WERI-Rb-1 (cell line): ENCODE results near the gene CENATAC.

ENCODE experiments used
- DNase-seq: peaks from one replicate; pipeline ENCODE4 v3.0.0-alpha.2; 2020
- H3K27ac ChIP-seq: fragments of 250-450 bp; sonication (Bioruptor Pico); 2 replicates; pipeline ENCODE4 v1.5.1; 2020; ENCODE audit warnings: mild to moderate bottlenecking, moderate library complexity
- H3K27me3 ChIP-seq: fragments of 250-450 bp; sonication (Bioruptor Pico); 2 replicates; pipeline ENCODE4 v1.5.1; 2021; ENCODE audit warnings: mild to moderate bottlenecking, low read depth, moderate library complexity; ENCODE audit not compliant: insufficient read depth, severe bottlenecking
- H3K36me3 ChIP-seq: fragments of 250-450 bp; sonication (Bioruptor Pico); 2 replicates; pipeline ENCODE4 v1.5.1; 2020; ENCODE audit warnings: mild to moderate bottlenecking, moderate library complexity
- H3K4me3 ChIP-seq: 2 replicates; pipeline ENCODE4 v1.5.1; 2011; ENCODE audit warnings: low read depth, mild to moderate bottlenecking, control low read depth, low read length
- H3K9me3 ChIP-seq: fragments of 250-450 bp; sonication (Bioruptor Pico); 2 replicates; pipeline ENCODE4 v1.5.1; 2021; ENCODE audit warnings: mild to moderate bottlenecking, moderate library complexity; ENCODE audit not compliant: severe bottlenecking
- TF ChIP-seq, protein P1 (sequence below): IDR thresholded peaks from 2 replicates; pipeline ENCODE4 v1.5.1; 2011; ENCODE audit warnings: low read depth, mild to moderate bottlenecking, control low read depth, inconsistent platforms, low read length

CENATAC gene

DNA sequence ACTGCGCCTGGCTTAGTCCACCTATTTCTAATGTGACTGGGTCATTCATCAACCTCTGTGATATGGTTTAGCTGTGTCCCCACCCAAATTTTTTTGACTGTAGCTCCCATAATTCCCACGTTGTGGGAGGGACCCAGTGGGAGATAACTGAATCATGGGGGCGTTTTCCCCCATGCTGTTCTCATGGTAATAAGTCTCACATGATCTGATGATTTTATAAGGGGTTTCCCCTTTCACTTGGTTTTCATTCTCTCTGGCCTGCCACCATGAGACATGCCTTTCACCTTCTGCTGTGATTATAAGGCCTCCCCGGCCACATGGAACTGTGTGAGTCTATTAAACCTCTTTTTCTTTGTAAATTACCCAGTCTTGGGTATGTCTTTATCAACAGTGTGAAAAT lies 8.7 kb downstream of the CENATAC start:
- Histone ChIP-seq H3K4me3 (no peak overlapping the region), H3K36me3 (peaks cover 29% of the 10 kb centered on the region), H3K27me3 (no peaks in the 10 kb centered on the region), H3K27ac (no peak overlapping the region), H3K9me3 (no peaks in the 10 kb centered on the region)
- TF ChIP-seq, protein P1, sequence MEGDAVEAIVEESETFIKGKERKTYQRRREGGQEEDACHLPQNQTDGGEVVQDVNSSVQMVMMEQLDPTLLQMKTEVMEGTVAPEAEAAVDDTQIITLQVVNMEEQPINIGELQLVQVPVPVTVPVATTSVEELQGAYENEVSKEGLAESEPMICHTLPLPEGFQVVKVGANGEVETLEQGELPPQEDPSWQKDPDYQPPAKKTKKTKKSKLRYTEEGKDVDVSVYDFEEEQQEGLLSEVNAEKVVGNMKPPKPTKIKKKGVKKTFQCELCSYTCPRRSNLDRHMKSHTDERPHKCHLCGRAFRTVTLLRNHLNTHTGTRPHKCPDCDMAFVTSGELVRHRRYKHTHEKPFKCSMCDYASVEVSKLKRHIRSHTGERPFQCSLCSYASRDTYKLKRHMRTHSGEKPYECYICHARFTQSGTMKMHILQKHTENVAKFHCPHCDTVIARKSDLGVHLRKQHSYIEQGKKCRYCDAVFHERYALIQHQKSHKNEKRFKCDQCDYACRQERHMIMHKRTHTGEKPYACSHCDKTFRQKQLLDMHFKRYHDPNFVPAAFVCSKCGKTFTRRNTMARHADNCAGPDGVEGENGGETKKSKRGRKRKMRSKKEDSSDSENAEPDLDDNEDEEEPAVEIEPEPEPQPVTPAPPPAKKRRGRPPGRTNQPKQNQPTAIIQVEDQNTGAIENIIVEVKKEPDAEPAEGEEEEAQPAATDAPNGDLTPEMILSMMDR, result no peak
- DNase-seq, result no peak

GRCh38 chr11:119011476-119012053 lies 13.6 kb downstream of the CENATAC start:
- Histone ChIP-seq H3K36me3 (peaks cover 64% of the 10 kb centered on the region), H3K27me3 (no peaks in the 10 kb centered on the region), H3K9me3 (no peaks in the 10 kb centered on the region), H3K4me3 (no peak overlapping the region), H3K27ac (no peak overlapping the region)
- TF ChIP-seq, protein P1, result no peak
- no peak for DNase-seq

DNA sequence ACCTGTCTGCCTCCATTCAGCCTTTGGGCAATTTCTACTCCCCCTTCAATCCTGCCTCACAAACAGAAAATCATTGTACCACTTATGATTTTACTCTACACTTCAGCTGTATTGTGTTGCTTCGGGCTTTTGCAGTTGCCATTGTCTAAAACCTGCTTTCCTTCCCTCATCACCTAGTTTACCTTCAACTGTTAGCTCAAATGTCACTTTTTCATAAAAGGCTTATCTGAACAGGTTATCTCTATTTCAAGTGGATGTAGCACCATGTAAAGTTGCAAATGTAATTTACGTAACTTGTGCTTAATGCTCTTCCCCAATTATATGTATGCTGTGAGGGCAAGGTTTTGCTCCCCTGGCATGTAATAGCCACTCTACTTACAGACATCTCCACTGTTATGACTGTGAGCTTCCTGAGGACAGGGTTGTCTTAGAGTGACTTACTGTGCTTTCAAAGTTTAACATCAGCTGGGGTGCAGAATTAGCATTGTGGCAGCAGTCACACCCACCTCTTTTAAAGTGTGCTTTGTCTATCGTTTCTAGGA lies 14.8 kb downstream of the CENATAC start:
- DNase-seq, result no peak
- Histone ChIP-seq H3K36me3 (peaks cover 63% of the 10 kb centered on the region), H3K4me3 (no peak overlapping the region), H3K9me3 (no peaks in the 10 kb centered on the region), H3K27me3 (no peaks in the 10 kb centered on the region), H3K27ac (no peak overlapping the region)
- TF ChIP-seq, protein P1, result no peak

DNA sequence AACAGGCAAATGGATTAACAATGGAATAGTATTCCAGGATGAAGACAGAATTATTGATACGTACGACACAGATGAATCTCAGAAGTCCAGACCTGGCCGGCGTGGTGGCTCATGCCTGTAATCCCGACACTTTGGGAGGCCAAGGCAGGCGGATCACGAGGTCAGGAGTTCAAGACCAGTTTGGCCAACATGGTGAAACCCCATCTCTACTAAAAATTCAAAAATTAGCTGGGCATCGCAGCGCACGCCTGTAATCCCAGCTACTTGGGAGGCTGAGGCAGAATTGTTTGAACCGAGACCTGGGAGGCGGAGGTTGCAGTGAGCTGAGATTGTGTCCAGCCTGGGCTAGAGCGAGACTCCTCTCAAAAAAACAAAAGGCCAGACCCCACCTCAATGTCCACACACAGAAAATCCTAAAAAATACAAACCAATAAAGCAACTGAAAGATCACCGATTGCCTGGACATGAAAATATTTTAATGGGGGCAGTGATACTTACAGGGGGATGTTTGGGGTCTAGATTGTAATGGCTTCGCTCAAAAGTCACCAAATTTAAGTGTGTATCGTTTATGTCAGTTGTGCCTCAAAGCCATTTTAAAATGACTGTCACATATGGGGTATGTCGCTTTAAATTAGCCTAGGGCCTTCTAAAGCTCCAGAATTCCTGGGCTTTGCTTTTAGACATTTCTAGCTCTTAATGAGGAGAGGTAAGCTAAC lies 16.4 kb downstream of the CENATAC start:
- H3K4me3 ChIP-seq, result no peak overlapping the region
- no peaks in the 10 kb centered on the region for H3K27me3 ChIP-seq
- H3K27ac ChIP-seq, result no peak overlapping the region
- TF ChIP-seq, protein P1, result no peak
- H3K36me3 ChIP-seq, result peaks cover 60% of the 10 kb centered on the region
- no peak for DNase-seq
- no peaks in the 10 kb centered on the region for H3K9me3 ChIP-seq

- Histone ChIP-seq H3K36me3 (peaks cover 65% of the 10 kb centered on the region), H3K27ac (no peak overlapping the region), H3K27me3 (no peaks in the 10 kb centered on the region), H3K9me3 (no peaks in the 10 kb centered on the region), H3K4me3 (no peak overlapping the region)
- no peak for DNase-seq
- TF ChIP-seq, protein P1, result peak; percentile 35
These were observed 17.2 kb downstream of the CENATAC start for GRCh38 chr11:119015054-119015611.
